ENCODE data around the gene SRM. TPM values are rescaled to one million over a fixed set of nuclear protein-coding genes. Genes with fewer than 3 reads are reported as not detected.
A peak's percentile ranks its signal among the peaks of the same experiment; 100 is the strongest.

SRM gene
- total RNA-seq: 10 to 100 TPM; 40.8 to 69.7 (median 48.8) TPM

- TF ChIP-seq POLR2AphosphoS5 (IDR thresholded peaks at IDR 0.05): peak; percentile 51 to 75
- peak; percentile 44 for TF ChIP-seq POLR2A (IDR thresholded peaks at IDR 0.05; ENCODE audit: low read depth)
- no peak for TF ChIP-seq EP300 (IDR thresholded peaks at IDR 0.05)
- peak; percentile 33 to 78 (median 56) for TF ChIP-seq CTCF (IDR thresholded peaks at IDR 0.05)
- DNase-seq (ENCODE audit: extremely low spot score): peak; percentile 94
- Histone ChIP-seq H3K27ac (replicated peaks in 1 of 4) (peak within 1 kb of the TSS; percentile 75 to 88 (median 79)), H3K36me3 (peaks cover 9 to 48% (median 36%) of the 10 kb centered on the region in 4 donors), H3K27me3 (no peaks in the 10 kb centered on the region), H3K9me3 (no peaks in the 10 kb centered on the region), H3K4me3 (peak within 1 kb of the TSS; percentile 96 to 99 (median 98)), H3K4me1 (peaks cover 18 to 32% (median 27%) of the 10 kb centered on the region in 4 donors)
- 2% methylated on average over 13 of the region's 83 CpGs for WGBS
- intact Hi-C loops (cut with DNase I): no loop called here
These were observed at the start of gene SRM for GRCh38 chr1:11059968-11060830. TSS of gene SRM (minus strand) at chr1:11060018. CDS start at chr1:11059943, 75 bp downstream.

GRCh38 chr1:11109047-11109760, 49.4 kb upstream of the SRM start:
- Histone ChIP-seq H3K4me3 (no peak overlapping the region), H3K4me1 (no peaks in the 10 kb centered on the region), H3K9me3 (no peaks in the 10 kb centered on the region), H3K27me3 (no peaks in the 10 kb centered on the region), H3K27ac (replicated peaks in 1 of 4) (no peak overlapping the region), H3K36me3 (peaks cover 57 to 89% (median 78%) of the 10 kb centered on the region in 4 donors)
- WGBS: 75% methylated on average over 7 of the region's 7 CpGs
- no peak for TF ChIP-seq CTCF (IDR thresholded peaks at IDR 0.05)
- no peak for TF ChIP-seq POLR2AphosphoS5 (IDR thresholded peaks at IDR 0.05)
- no peak for TF ChIP-seq POLR2A (IDR thresholded peaks at IDR 0.05; ENCODE audit: low read depth)
- no peak for TF ChIP-seq EP300 (IDR thresholded peaks at IDR 0.05)
- DNase-seq (ENCODE audit: extremely low spot score): no peak
- intact Hi-C loops (cut with DNase I): no loop called here

GRCh38 chr1:11107599-11107998, 47.8 kb upstream of the SRM start:
- Histone ChIP-seq H3K4me3 (no peak overlapping the region), H3K36me3 (peaks cover 42 to 72% (median 64%) of the 10 kb centered on the region in 4 donors), H3K4me1 (no peaks in the 10 kb centered on the region), H3K27ac (replicated peaks in 1 of 4) (no peak overlapping the region), H3K27me3 (no peaks in the 10 kb centered on the region), H3K9me3 (no peaks in the 10 kb centered on the region)
- 87% methylated on average over 5 of the region's 5 CpGs for WGBS
- TF ChIP-seq EP300 (IDR thresholded peaks at IDR 0.05): no peak
- no peak for TF ChIP-seq CTCF (IDR thresholded peaks at IDR 0.05)
- TF ChIP-seq POLR2A (IDR thresholded peaks at IDR 0.05; ENCODE audit: low read depth): no peak
- no peak for TF ChIP-seq POLR2AphosphoS5 (IDR thresholded peaks at IDR 0.05)
- intact Hi-C loops (cut with DNase I): no loop called here
- DNase-seq (ENCODE audit: extremely low spot score): no peak

- Histone ChIP-seq H3K4me1 (peaks cover 0 to under 1% (median 0%) of the 10 kb centered on the region in 4 donors), H3K27me3 (no peaks in the 10 kb centered on the region), H3K9me3 (no peaks in the 10 kb centered on the region), H3K36me3 (peaks cover 38 to 52% (median 44%) of the 10 kb centered on the region in 4 donors), H3K27ac (replicated peaks in 1 of 4) (no peak overlapping the region), H3K4me3 (no peak overlapping the region)
- WGBS: 95% methylated on average over 9 of the region's 10 CpGs
- intact Hi-C loops (cut with DNase I): no loop called here
- TF ChIP-seq POLR2A (IDR thresholded peaks at IDR 0.05; ENCODE audit: low read depth): no peak
- TF ChIP-seq CTCF (IDR thresholded peaks at IDR 0.05): no peak
- TF ChIP-seq POLR2AphosphoS5 (IDR thresholded peaks at IDR 0.05): no peak
- no peak for TF ChIP-seq EP300 (IDR thresholded peaks at IDR 0.05)
- no peak for DNase-seq (ENCODE audit: extremely low spot score)
These were observed 45.8 kb upstream of the SRM start for GRCh38 chr1:11105586-11105985.

Measured in esophagus muscularis mucosa (tissue), 4 donors.